ENCODE measurements around the gene UROC1.

UROC1 gene

GRCh38 chr3:126546549-126547239 lies 29.1 kb upstream of the UROC1 start:
- 90 to 91% methylated on average over 8 of the region's 8 CpGs for WGBS, 2 experiments
- no peaks in the 10 kb centered on the region for H3K36me3 ChIP-seq (ENCODE audit: control insufficient read depth, insufficient read depth, low read length)
- H3K27me3 ChIP-seq (ENCODE audit: control insufficient read depth, insufficient read depth, low read length, poor library complexity, severe bottlenecking): no peaks in the 10 kb centered on the region
- H3K4me1 ChIP-seq (ENCODE audit: control insufficient read depth, insufficient read depth, low read length): peaks cover 21% of the 10 kb centered on the region
- H3K27ac ChIP-seq (ENCODE audit: insufficient read depth, low read depth, low read length, poor library complexity, severe bottlenecking): no peak overlapping the region
- H3K9me3 ChIP-seq (ENCODE audit: control insufficient read depth, low read length): no peaks in the 10 kb centered on the region
- H3K4me3 ChIP-seq (ENCODE audit: insufficient read depth, low read depth, low read length): no peak overlapping the region

DNA sequence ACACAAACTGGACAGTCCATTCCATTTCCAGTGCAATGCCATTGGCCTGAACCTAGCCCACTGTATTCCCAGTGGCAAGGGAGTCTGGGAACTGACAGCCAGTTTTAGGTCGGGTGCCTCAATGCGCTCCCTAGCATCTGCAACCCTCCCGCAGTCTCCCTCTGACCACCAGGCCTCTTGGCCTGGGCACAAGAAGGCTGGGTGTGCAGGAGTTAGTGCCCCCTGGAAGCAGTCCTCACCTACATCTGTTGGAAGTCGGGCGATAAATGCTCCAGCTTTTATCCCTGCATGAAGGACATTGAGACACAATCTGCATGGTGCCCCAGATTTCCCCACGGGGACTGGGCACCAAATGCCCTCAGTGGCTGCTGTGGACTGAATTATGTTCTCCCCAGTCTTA lies 28.4 kb upstream of the UROC1 start:
- no peaks in the 10 kb centered on the region for H3K9me3 ChIP-seq (ENCODE audit: control insufficient read depth, low read length)
- H3K4me1 ChIP-seq (ENCODE audit: control insufficient read depth, insufficient read depth, low read length): peaks cover 18% of the 10 kb centered on the region
- H3K27me3 ChIP-seq (ENCODE audit: control insufficient read depth, insufficient read depth, low read length, poor library complexity, severe bottlenecking): no peaks in the 10 kb centered on the region
- H3K27ac ChIP-seq (ENCODE audit: insufficient read depth, low read depth, low read length, poor library complexity, severe bottlenecking): no peak overlapping the region
- 93 to 97% methylated on average over 6 of the region's 6 CpGs for WGBS, 2 experiments
- H3K36me3 ChIP-seq (ENCODE audit: control insufficient read depth, insufficient read depth, low read length): no peaks in the 10 kb centered on the region
- no peak overlapping the region for H3K4me3 ChIP-seq (ENCODE audit: insufficient read depth, low read depth, low read length)

DNA sequence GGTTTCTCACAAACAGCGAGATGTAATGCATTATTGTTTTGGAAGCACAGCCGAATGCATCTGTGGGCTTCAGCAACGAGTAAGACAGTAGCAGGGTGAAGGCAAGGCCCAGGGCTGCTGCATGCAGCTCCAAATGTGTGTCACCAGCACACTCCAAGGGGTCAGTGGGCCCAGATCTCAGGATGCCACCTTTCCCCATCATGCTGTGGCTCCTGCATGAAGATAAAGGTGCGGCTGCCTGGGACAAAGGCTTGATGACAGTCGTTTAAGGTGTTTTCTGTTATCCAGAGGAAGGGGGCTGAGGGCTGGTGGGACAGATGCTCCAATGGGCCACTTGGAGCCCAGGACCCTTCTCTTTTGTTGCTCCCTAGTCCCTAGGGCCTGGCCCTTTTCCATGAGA lies 28.0 kb upstream of the UROC1 start:
- H3K4me3 ChIP-seq (ENCODE audit: insufficient read depth, low read depth, low read length): no peak overlapping the region
- H3K27ac ChIP-seq (ENCODE audit: insufficient read depth, low read depth, low read length, poor library complexity, severe bottlenecking): no peak overlapping the region
- H3K27me3 ChIP-seq (ENCODE audit: control insufficient read depth, insufficient read depth, low read length, poor library complexity, severe bottlenecking): no peaks in the 10 kb centered on the region
- no peaks in the 10 kb centered on the region for H3K9me3 ChIP-seq (ENCODE audit: control insufficient read depth, low read length)
- 88 to 89% methylated on average over 5 of the region's 5 CpGs for WGBS, 2 experiments
- no peaks in the 10 kb centered on the region for H3K36me3 ChIP-seq (ENCODE audit: control insufficient read depth, insufficient read depth, low read length)
- H3K4me1 ChIP-seq (ENCODE audit: control insufficient read depth, insufficient read depth, low read length): peaks cover 14% of the 10 kb centered on the region

DNA sequence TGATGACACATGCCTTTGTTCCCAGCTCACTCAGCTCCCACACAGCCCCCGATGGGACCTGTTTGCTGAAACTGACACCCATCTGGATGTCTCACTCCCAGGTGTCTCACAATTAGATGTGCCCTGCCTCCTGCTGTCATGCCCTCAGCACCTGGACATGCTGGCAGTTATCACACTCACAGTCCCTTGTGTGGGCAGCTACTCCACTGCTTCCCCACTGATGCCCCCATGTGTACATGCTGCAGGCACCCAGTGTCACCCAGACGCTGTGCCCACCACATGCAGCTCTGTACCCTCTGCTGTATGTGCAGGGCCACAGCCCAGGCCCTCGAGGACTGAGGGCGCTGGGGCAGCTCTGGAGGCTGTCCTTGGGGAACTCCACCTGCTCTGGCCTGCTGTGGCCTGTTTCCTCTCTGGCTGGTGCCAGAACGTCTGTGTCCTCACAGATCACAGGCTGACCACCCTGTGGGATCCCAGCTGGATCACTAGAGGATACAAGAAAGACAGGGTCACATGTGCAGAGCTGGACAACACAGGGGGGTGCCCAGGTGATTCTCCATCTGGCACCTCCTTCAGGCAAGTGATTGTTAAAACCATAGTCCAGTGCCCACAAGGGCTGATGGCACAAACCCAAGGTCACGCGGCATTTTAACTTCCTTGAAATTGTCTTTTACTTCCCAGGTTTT lies 27.2 kb upstream of the UROC1 start:
- H3K4me3 ChIP-seq (ENCODE audit: insufficient read depth, low read depth, low read length): no peak overlapping the region
- H3K27me3 ChIP-seq (ENCODE audit: control insufficient read depth, insufficient read depth, low read length, poor library complexity, severe bottlenecking): no peaks in the 10 kb centered on the region
- H3K36me3 ChIP-seq (ENCODE audit: control insufficient read depth, insufficient read depth, low read length): no peaks in the 10 kb centered on the region
- 89 to 92% methylated on average over 7 of the region's 7 CpGs for WGBS, 2 experiments
- no peaks in the 10 kb centered on the region for H3K9me3 ChIP-seq (ENCODE audit: control insufficient read depth, low read length)
- H3K27ac ChIP-seq (ENCODE audit: insufficient read depth, low read depth, low read length, poor library complexity, severe bottlenecking): no peak overlapping the region
- H3K4me1 ChIP-seq (ENCODE audit: control insufficient read depth, insufficient read depth, low read length): peaks cover 6% of the 10 kb centered on the region

GRCh38 chr3:126543457-126544061 lies 26.0 kb upstream of the UROC1 start:
- Histone ChIP-seq H3K9me3 (ENCODE audit: control insufficient read depth, low read length) (no peaks in the 10 kb centered on the region), H3K27me3 (ENCODE audit: control insufficient read depth, insufficient read depth, low read length, poor library complexity, severe bottlenecking) (no peaks in the 10 kb centered on the region), H3K36me3 (ENCODE audit: control insufficient read depth, insufficient read depth, low read length) (no peaks in the 10 kb centered on the region), H3K27ac (ENCODE audit: insufficient read depth, low read depth, low read length, poor library complexity, severe bottlenecking) (no peak overlapping the region), H3K4me1 (ENCODE audit: control insufficient read depth, insufficient read depth, low read length) (peaks cover 1% of the 10 kb centered on the region), H3K4me3 (ENCODE audit: insufficient read depth, low read depth, low read length) (no peak overlapping the region)
- 88 to 91% methylated on average over 2 of the region's 2 CpGs for WGBS, 2 experiments

- WGBS, 2 experiments: 92% methylated on average over 57 of the region's 57 CpGs
- H3K9me3 ChIP-seq (ENCODE audit: control insufficient read depth, low read length): no peaks in the 10 kb centered on the region
- H3K4me3 ChIP-seq (ENCODE audit: insufficient read depth, low read depth, low read length): no peak overlapping the region
- H3K27ac ChIP-seq (ENCODE audit: insufficient read depth, low read depth, low read length, poor library complexity, severe bottlenecking): no peak overlapping the region
- H3K4me1 ChIP-seq (ENCODE audit: control insufficient read depth, insufficient read depth, low read length): no peaks in the 10 kb centered on the region
- no peaks in the 10 kb centered on the region for H3K36me3 ChIP-seq (ENCODE audit: control insufficient read depth, insufficient read depth, low read length)
- no peaks in the 10 kb centered on the region for H3K27me3 ChIP-seq (ENCODE audit: control insufficient read depth, insufficient read depth, low read length, poor library complexity, severe bottlenecking)
Observed at GRCh38 chr3:126542340-126543241, 25.0 kb upstream of the UROC1 start.

DNA sequence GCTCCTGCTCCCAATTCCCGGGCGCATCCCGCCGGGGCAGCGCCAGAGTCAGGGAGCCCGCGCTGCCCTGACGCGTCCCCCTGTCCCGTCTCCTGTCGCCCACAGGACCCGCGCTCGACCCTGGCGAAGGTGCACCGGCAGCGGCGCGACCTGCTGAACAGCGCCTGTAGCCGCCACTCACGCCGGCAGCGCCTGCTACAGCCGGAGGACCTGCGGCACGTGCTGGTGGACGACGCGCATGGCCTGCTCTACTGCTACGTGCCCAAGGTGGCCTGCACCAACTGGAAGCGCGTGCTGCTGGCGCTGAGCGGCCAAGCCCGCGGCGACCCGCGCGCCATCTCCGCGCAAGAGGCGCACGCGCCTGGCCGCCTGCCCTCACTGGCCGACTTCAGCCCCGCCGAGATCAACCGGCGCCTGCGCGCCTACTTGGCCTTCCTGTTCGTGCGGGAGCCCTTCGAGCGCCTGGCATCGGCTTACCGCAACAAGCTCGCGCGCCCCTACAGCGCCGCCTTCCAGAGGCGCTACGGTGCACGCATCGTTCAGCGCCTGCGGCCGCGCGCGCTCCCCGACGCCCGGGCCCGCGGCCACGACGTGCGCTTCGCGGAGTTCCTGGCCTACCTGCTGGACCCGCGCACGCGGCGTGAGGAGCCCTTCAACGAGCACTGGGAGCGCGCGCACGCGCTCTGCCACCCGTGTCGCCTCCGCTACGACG lies 24.2 kb upstream of the UROC1 start:
- Histone ChIP-seq H3K4me3 (ENCODE audit: insufficient read depth, low read depth, low read length) (no peak overlapping the region), H3K27ac (ENCODE audit: insufficient read depth, low read depth, low read length, poor library complexity, severe bottlenecking) (no peak overlapping the region), H3K36me3 (ENCODE audit: control insufficient read depth, insufficient read depth, low read length) (no peaks in the 10 kb centered on the region), H3K27me3 (ENCODE audit: control insufficient read depth, insufficient read depth, low read length, poor library complexity, severe bottlenecking) (no peaks in the 10 kb centered on the region), H3K4me1 (ENCODE audit: control insufficient read depth, insufficient read depth, low read length) (no peaks in the 10 kb centered on the region), H3K9me3 (ENCODE audit: control insufficient read depth, low read length) (no peaks in the 10 kb centered on the region)
- WGBS, 2 experiments: 97% methylated on average over 101 of the region's 101 CpGs

- Histone ChIP-seq H3K27me3 (ENCODE audit: control insufficient read depth, insufficient read depth, low read length, poor library complexity, severe bottlenecking) (no peaks in the 10 kb centered on the region), H3K27ac (ENCODE audit: insufficient read depth, low read depth, low read length, poor library complexity, severe bottlenecking) (no peak overlapping the region), H3K4me3 (ENCODE audit: insufficient read depth, low read depth, low read length) (no peak overlapping the region), H3K4me1 (ENCODE audit: control insufficient read depth, insufficient read depth, low read length) (no peaks in the 10 kb centered on the region), H3K36me3 (ENCODE audit: control insufficient read depth, insufficient read depth, low read length) (no peaks in the 10 kb centered on the region), H3K9me3 (ENCODE audit: control insufficient read depth, low read length) (no peaks in the 10 kb centered on the region)
- 86 to 87% methylated on average over 24 of the region's 24 CpGs for WGBS, 2 experiments
Observed at GRCh38 chr3:126540951-126541627, 23.5 kb upstream of the UROC1 start.

GRCh38 chr3:126540342-126540849 lies 22.8 kb upstream of the UROC1 start:
- WGBS, 2 experiments: 85 to 88% methylated on average over 8 to 9 of the region's 9 CpGs
- Histone ChIP-seq H3K4me1 (ENCODE audit: control insufficient read depth, insufficient read depth, low read length) (no peaks in the 10 kb centered on the region), H3K4me3 (ENCODE audit: insufficient read depth, low read depth, low read length) (no peak overlapping the region), H3K27me3 (ENCODE audit: control insufficient read depth, insufficient read depth, low read length, poor library complexity, severe bottlenecking) (no peaks in the 10 kb centered on the region), H3K9me3 (ENCODE audit: control insufficient read depth, low read length) (no peaks in the 10 kb centered on the region), H3K27ac (ENCODE audit: insufficient read depth, low read depth, low read length, poor library complexity, severe bottlenecking) (no peak overlapping the region), H3K36me3 (ENCODE audit: control insufficient read depth, insufficient read depth, low read length) (no peaks in the 10 kb centered on the region)

All from ectodermal cell (in vitro differentiated cells).